Fibroblast of the aortic adventitia (primary cell): ENCODE data around the gene MAP3K12. TPM values are rescaled to one million over a fixed set of nuclear protein-coding genes. Genes with fewer than 3 reads are reported as not detected.

Source experiments
- DNase-seq: peaks from one replicate; pipeline ENCODE4 v3.0.0-alpha.2; 2010; ENCODE audit warnings: low read depth
- H3K4me3 ChIP-seq: 2 replicates; pipeline ENCODE4 v1.5.1; 2011; ENCODE audit warnings: low read depth, mild to moderate bottlenecking, control low read depth, low read length, moderate library complexity
- total RNA-seq: library from RNA; depleted of rRNA; stranded (reverse); fragments of >200 nt; gene quantifications from 2 replicates; pipeline ENCODE4 v1.2.3, GENCODE V29; 2012; ENCODE audit warnings: low replicate concordance
- TF ChIP-seq, protein P1 (sequence below): IDR thresholded peaks from 2 replicates; pipeline ENCODE4 v1.5.1; 2011; ENCODE audit warnings: mild to moderate bottlenecking, low read length, control low read depth, inconsistent platforms; ENCODE audit not compliant: insufficient read depth

MAP3K12 gene
- total RNA-seq, 1 donor, result 32.1 TPM

- no peak for DNase-seq
- TF ChIP-seq, protein P1, sequence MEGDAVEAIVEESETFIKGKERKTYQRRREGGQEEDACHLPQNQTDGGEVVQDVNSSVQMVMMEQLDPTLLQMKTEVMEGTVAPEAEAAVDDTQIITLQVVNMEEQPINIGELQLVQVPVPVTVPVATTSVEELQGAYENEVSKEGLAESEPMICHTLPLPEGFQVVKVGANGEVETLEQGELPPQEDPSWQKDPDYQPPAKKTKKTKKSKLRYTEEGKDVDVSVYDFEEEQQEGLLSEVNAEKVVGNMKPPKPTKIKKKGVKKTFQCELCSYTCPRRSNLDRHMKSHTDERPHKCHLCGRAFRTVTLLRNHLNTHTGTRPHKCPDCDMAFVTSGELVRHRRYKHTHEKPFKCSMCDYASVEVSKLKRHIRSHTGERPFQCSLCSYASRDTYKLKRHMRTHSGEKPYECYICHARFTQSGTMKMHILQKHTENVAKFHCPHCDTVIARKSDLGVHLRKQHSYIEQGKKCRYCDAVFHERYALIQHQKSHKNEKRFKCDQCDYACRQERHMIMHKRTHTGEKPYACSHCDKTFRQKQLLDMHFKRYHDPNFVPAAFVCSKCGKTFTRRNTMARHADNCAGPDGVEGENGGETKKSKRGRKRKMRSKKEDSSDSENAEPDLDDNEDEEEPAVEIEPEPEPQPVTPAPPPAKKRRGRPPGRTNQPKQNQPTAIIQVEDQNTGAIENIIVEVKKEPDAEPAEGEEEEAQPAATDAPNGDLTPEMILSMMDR, result no peak
- H3K4me3 ChIP-seq, result no peak overlapping the region
Observed at GRCh38 chr12:53464685-53465418, 34.4 kb downstream of the MAP3K12 start.

DNA sequence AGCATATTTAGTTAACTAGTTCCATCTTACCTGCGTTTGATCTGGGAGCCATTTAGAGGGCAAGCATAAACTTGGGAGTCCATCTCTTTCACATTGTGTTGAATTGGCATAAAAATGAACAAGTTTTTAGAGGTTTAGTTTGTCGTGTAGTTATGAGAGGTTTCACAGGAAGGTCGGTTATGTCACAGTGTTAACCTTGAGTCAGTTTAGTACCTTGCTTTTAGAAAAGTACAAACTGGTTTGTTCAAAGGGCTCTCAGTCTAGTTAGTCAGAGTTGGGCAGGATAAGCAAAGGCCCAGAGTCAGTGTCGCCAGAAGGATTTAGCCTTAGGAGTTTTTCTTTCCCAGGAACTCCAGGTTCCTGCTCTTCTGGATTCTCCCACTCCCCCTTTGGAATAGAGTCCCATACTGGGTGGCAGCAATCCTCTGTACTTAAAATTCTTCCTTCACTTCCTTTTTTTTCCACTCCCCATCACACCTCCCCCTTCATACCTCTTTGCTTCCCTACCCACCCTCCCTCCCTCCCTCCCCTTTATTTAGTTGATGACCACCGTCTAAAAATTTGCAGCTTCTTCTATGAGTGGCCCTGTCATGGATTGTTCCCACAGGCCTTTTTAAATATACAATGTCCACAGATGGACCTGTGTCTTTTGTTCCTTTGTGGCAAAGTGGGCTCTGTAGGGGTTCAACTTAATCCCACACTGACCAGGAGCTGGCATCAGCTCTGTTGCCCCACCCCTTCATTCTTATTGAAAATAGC is 35.3 kb downstream of the MAP3K12 start:
- DNase-seq, result no peak
- H3K4me3 ChIP-seq, result no peak overlapping the region
- TF ChIP-seq, protein P1, result no peak

- DNase-seq, result no peak
- no peak overlapping the region for H3K4me3 ChIP-seq
- TF ChIP-seq, protein P1, result no peak
Observed at GRCh38 chr12:53462935-53463334, 36.3 kb downstream of the MAP3K12 start.

DNA sequence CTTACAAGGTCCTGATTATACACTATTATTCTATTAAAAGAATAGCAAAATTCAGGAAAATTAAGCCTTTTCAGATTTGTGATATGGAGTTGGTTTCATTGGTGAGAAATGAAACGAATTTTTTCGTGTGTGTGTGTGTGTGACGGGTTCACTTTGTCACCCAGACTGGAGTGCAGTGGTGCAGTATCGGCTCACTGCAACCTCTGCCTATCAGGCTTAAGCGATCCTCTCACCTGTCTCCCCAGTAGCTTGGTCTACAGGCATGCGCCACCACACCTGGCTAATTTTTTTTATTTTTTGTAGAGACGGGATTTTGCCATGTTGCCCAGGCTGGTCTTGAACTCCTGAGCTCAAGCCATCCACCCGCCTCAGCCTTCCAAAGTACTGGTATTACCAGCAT is 37.7 kb downstream of the MAP3K12 start:
- H3K4me3 ChIP-seq, result no peak overlapping the region
- TF ChIP-seq, protein P1, result no peak
- DNase-seq, result no peak

GRCh38 chr12:53461059-53461458 is 38.2 kb downstream of the MAP3K12 start:
- no peak overlapping the region for H3K4me3 ChIP-seq
- TF ChIP-seq, protein P1, result no peak
- no peak for DNase-seq

DNA sequence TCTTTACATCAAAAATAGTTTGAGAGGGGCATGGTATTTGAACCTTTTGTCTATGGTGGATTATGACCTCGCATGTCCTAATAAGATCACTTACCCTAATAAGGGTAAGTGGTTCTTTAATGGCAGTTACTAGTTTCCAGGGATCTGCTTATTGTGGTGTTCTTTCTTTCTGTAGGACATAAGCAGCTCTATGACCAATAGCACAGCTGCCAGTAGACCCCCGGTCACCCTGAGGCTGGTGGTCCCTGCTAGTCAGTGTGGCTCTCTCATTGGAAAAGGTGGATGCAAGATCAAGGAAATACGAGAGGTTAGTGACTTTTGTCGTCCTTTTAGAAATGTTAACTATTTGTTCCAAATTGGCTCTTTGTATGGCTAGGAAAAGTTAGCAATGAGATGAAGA is 40.2 kb downstream of the MAP3K12 start:
- no peak overlapping the region for H3K4me3 ChIP-seq
- no peak for DNase-seq
- TF ChIP-seq, protein P1, result no peak
